Pancreas (tissue), 10 donors: ENCODE results near the gene ITPR1. TPM values are rescaled to one million over a fixed set of nuclear protein-coding genes. Genes with fewer than 3 reads are reported as not detected.

Experiments used
- ATAC-seq, 4 donors: fragments of 200-7000 bp; cut with Tn5 transposase; one replicate each; pipeline versions ENCODE4 v1.8.0 to v1.9.1; 2020; ENCODE audit warnings: mild to moderate bottlenecking in 4 of 4, moderate library complexity in 4 of 4
- DNase-seq, 6 donors: peaks; one replicate each; pipeline ENCODE4 v3.0.0-alpha.2; 2020
- FAIRE-seq: peaks from 2 replicates; lab custom pipeline; 2012; peaks lifted over from hg19 to GRCh38; lab: Jason Lieb, UNC
- H3K27ac ChIP-seq, 4 donors: fragments of 200-600 bp; sonication (generic); 1 replicate in 3 of 4; 2 replicates in 1 of 4; pipeline versions ENCODE4 v1.5.0 to v1.8.0; 2020
- H3K27me3 ChIP-seq, 4 donors: fragments of 200-600 bp; one replicate each; pipeline ENCODE4 v1.8.0; 2021
- H3K36me3 ChIP-seq, 3 donors: fragments of 200-600 bp; sonication (generic) in 1 of 3; one replicate each; pipeline versions ENCODE4 v1.5.0 to v1.8.0; 2020 to 2021
- H3K4me1 ChIP-seq, 3 donors: fragments of 200-600 bp; one replicate each; pipeline ENCODE4 v1.8.0; 2021
- H3K4me3 ChIP-seq, 4 donors: fragments of 200-600 bp; sonication (generic) in 2 of 4; one replicate each; pipeline versions ENCODE4 v1.5.0 to v1.8.0; 2020 to 2021
- H3K9me3 ChIP-seq, 4 donors: fragments of 200-600 bp; one replicate each; pipeline ENCODE4 v1.8.0; 2021
- WGBS, 2 donors: extraction: QIAGEN DNeasy Blood & Tissue Kit; methylation state at CpG; one replicate each; pipeline ENCODE4 v1.1.7; 2013; 5-methylcytosine and 5-hydroxymethylcytosine counted together
- intact Hi-C, 3 donors: fragments of 100-400 bp; cut with DNase I; formaldehyde crosslinking; loops; one replicate each; pipeline versions ENCODE4 v1.11.1 to v1.14.2; 2022
- polyA plus RNA-seq, 2 donors: library from polyadenylated mRNA; stranded (reverse); fragments of 200-250 nt; gene quantifications; one replicate each; pipeline ENCODE4 v1.2.3, GENCODE V29; 2013
- total RNA-seq, 6 donors: library from RNA; stranded (reverse); fragmentation: NEBNext Ultra II Directional in 4 of 6; extraction: Animal tissue kit (Norgen Biotek cat#: 25700) in 4 of 6; gene quantifications; one replicate each; pipeline versions ENCODE4 v1.2.1 to v1.2.4, GENCODE V29; 2021 to 2023
- TF ChIP-seq, protein P1 (sequence below), 4 donors: fragments of 200-600 bp; sonication (generic) in 3 of 4; IDR thresholded peaks; one replicate each; pipeline versions ENCODE4 v1.5.0 to v1.8.0; 2021; ENCODE audit warnings: antibody characterized with exemption in 4 of 4
- donor health status: healthy with polysubstance abuse.
- donor health status: DM: no; HTN: no; CAD: no; lungs with moderate emphysema.
- donor health status: DM: no; HTN: no; CAD: no.
- donor health status: control.
- donor health status: control.
- donor health status: Bipolar disorder and iron deficiency.
- donor health status: DM: yes; HTN: yes; CAD: no.
- donor health status: DM: no; HTN: no; CAD: no.
- donor health status: DM: no; HTN: no; CAD: no.
- donor health status: DM: yes; HTN: yes; CAD: no.

The ITPR1 gene
- total and polyA plus RNA-seq, 8 donors = 4.5 to 19.1 (median 10.1) TPM

DNA sequence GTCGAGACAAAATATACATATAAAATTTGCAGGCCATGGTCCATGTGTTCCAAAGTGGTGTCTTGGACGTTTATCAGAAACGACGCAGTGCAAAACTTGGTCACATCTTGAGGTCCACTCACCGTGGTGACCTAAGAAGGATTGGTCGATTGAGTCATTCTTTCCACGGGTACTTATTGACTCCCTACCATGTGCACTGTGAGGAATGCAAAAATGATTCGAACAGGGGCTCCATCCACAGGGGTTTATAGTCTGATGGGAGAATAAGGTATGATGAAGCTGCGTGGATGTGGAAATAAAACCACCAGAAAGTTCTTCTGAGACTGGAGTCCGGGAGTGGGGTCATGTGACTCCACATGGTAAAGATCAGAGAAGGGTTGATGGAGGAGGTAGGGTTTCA lies 185.2 kb downstream of the ITPR1 start:
- H3K27me3 ChIP-seq = no peaks in the 10 kb centered on the region
- intact Hi-C loops = no loop called here
- H3K4me3 ChIP-seq = no peak overlapping the region
- DNase-seq = no peak
- no peak for ATAC-seq
- 75 to 86% methylated on average over 10 of the region's 10 CpGs for WGBS, 2 donors
- TF ChIP-seq, protein P1, sequence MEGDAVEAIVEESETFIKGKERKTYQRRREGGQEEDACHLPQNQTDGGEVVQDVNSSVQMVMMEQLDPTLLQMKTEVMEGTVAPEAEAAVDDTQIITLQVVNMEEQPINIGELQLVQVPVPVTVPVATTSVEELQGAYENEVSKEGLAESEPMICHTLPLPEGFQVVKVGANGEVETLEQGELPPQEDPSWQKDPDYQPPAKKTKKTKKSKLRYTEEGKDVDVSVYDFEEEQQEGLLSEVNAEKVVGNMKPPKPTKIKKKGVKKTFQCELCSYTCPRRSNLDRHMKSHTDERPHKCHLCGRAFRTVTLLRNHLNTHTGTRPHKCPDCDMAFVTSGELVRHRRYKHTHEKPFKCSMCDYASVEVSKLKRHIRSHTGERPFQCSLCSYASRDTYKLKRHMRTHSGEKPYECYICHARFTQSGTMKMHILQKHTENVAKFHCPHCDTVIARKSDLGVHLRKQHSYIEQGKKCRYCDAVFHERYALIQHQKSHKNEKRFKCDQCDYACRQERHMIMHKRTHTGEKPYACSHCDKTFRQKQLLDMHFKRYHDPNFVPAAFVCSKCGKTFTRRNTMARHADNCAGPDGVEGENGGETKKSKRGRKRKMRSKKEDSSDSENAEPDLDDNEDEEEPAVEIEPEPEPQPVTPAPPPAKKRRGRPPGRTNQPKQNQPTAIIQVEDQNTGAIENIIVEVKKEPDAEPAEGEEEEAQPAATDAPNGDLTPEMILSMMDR (IDR thresholded peaks at IDR 0.05) = no peak
- no peaks in the 10 kb centered on the region for H3K4me1 ChIP-seq
- H3K36me3 ChIP-seq = no peaks in the 10 kb centered on the region
- FAIRE-seq = no peak
- H3K9me3 ChIP-seq = no peaks in the 10 kb centered on the region
- no peak overlapping the region for H3K27ac ChIP-seq

- intact Hi-C loops = no loop called here
- TF ChIP-seq, protein P1 (IDR thresholded peaks at IDR 0.05) = no peak
- FAIRE-seq = no peak
- no peak overlapping the region for H3K4me3 ChIP-seq
- H3K27ac ChIP-seq = no peak overlapping the region
- WGBS, 2 donors = 91 to 93% methylated on average over 3 of the region's 3 CpGs
- H3K4me1 ChIP-seq = no peaks in the 10 kb centered on the region
- no peaks in the 10 kb centered on the region for H3K27me3 ChIP-seq
- H3K9me3 ChIP-seq = no peaks in the 10 kb centered on the region
- peaks cover 0 to 3% (median 2%) of the 10 kb centered on the region in 3 donors for H3K36me3 ChIP-seq
- ATAC-seq = no peak
- no peak for DNase-seq
These were observed 187.1 kb downstream of the ITPR1 start for GRCh38 chr3:4680227-4680691.

- no peak overlapping the region for H3K27ac ChIP-seq
- DNase-seq (no peak), ATAC-seq (no peak), FAIRE-seq (no peak)
- H3K36me3 ChIP-seq = peaks cover 0 to 3% (median 2%) of the 10 kb centered on the region in 3 donors
- H3K4me3 ChIP-seq = no peak overlapping the region
- H3K4me1 ChIP-seq = no peaks in the 10 kb centered on the region
- intact Hi-C loops = no loop called here
- TF ChIP-seq, protein P1 (IDR thresholded peaks at IDR 0.05) = no peak
- no peaks in the 10 kb centered on the region for H3K9me3 ChIP-seq
- no peaks in the 10 kb centered on the region for H3K27me3 ChIP-seq
- WGBS, 2 donors = 88 to 93% methylated on average over 2 of the region's 2 CpGs
These were observed 187.7 kb downstream of the ITPR1 start for GRCh38 chr3:4680871-4681300.

DNA sequence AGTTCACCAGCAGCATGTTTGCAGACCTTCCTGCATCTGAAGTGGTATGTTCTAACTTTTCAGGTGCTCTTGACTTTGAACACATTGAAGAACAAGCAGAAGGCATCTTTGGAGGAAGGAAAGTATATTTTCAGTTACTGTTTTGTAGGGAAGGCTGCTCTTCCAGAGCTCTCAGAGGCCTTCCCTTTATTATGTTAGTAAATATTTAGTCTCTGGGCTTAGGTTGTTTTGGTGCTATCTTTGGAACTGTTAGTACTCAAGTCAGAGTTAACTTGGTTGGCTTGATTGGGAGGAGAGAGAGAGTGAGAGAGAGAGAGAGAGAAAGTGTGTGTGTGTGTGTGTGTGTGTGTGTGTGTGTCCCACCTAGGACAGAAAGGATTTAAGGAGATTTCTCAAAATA lies 188.2 kb downstream of the ITPR1 start:
- ATAC-seq = no peak
- no peaks in the 10 kb centered on the region for H3K27me3 ChIP-seq
- peaks cover 0 to 3% (median 2%) of the 10 kb centered on the region in 3 donors for H3K36me3 ChIP-seq
- peaks cover 0 to 2% (median 0%) of the 10 kb centered on the region in 3 donors for H3K4me1 ChIP-seq
- H3K27ac ChIP-seq = no peak overlapping the region
- no peak for FAIRE-seq
- intact Hi-C loops = no loop called here
- no peak overlapping the region for H3K4me3 ChIP-seq
- DNase-seq = no peak
- no peaks in the 10 kb centered on the region for H3K9me3 ChIP-seq
- TF ChIP-seq, protein P1 (IDR thresholded peaks at IDR 0.05) = no peak

- no peak overlapping the region for H3K4me3 ChIP-seq
- intact Hi-C loops = no loop called here
- H3K27me3 ChIP-seq = no peaks in the 10 kb centered on the region
- FAIRE-seq (no peak), ATAC-seq (no peak), DNase-seq (no peak)
- TF ChIP-seq, protein P1 (IDR thresholded peaks at IDR 0.05) = no peak
- no peaks in the 10 kb centered on the region for H3K9me3 ChIP-seq
- H3K36me3 ChIP-seq = peaks cover 0 to 3% (median 2%) of the 10 kb centered on the region in 3 donors
- H3K4me1 ChIP-seq = peaks cover 4 to 10% (median 6%) of the 10 kb centered on the region in 3 donors
- H3K27ac ChIP-seq = no peak overlapping the region
- 88 to 92% methylated on average over 1 of the region's 1 CpG for WGBS, 2 donors
These were observed 191.0 kb downstream of the ITPR1 start for GRCh38 chr3:4684117-4684516.
